Natural killer cell (primary cell): ENCODE results near the gene LIME1. TPM values are rescaled to one million over a fixed set of nuclear protein-coding genes. Genes with fewer than 3 reads are reported as not detected.

Experiments used
- ATAC-seq, 3 donors: fragments of 150-1000 bp in 2 of 3; fragments of 200-7000 bp in 1 of 3; cut with Tn5 transposase; 1 replicate in 1 of 3; 2 replicates in 2 of 3; pipeline ENCODE4 v1.10.0; 2021; ENCODE audit warnings: mild to moderate bottlenecking in 2 of 3, moderate library complexity in 2 of 3
- DNase-seq, 2 donors: peaks; one replicate each; pipeline versions ENCODE4 v3.0.0 to v3.0.0-alpha.2; 2013 to 2021; ENCODE audit warnings: mixed read lengths in 1 of 2
- H3K27ac ChIP-seq: one replicate; pipeline ENCODE4 v1.5.1; 2013; ENCODE audit warnings: mild to moderate bottlenecking, low read length
- H3K27me3 ChIP-seq: one replicate; pipeline ENCODE4 v1.6.1; 2013; ENCODE audit warnings: low read length; ENCODE audit not compliant: control insufficient read depth, insufficient read depth
- H3K36me3 ChIP-seq: one replicate; pipeline ENCODE4 v1.6.1; 2013; ENCODE audit warnings: low read length; ENCODE audit not compliant: control insufficient read depth, insufficient read depth
- H3K4me1 ChIP-seq: one replicate; pipeline ENCODE4 v1.6.1; 2013; ENCODE audit warnings: low read length; ENCODE audit not compliant: control insufficient read depth, insufficient read depth
- H3K4me3 ChIP-seq: one replicate; pipeline ENCODE4 v1.5.1; 2013; ENCODE audit warnings: low read length
- H3K9me3 ChIP-seq: one replicate; pipeline ENCODE4 v1.6.1; 2013; ENCODE audit warnings: low read length; ENCODE audit not compliant: control insufficient read depth, insufficient read depth
- H3K27ac Mint-ChIP-seq, 2 donors: one replicate each; pipeline ENCODE4 v1.8.0; 2022; ENCODE audit warnings: mild to moderate bottlenecking in 2 of 2, mixed read lengths in 2 of 2, moderate library complexity in 1 of 2
- H3K27me3 Mint-ChIP-seq, 2 donors: one replicate each; pipeline ENCODE4 v1.8.0; 2022; ENCODE audit warnings: low read depth in 2 of 2, mixed read lengths in 2 of 2
- H3K36me3 Mint-ChIP-seq: one replicate; pipeline ENCODE4 v1.8.0; 2022; ENCODE audit warnings: mixed read lengths
- H3K4me1 Mint-ChIP-seq, 2 donors: one replicate each; pipeline ENCODE4 v1.8.0; 2022; ENCODE audit warnings: mixed read lengths in 2 of 2
- H3K4me3 Mint-ChIP-seq: one replicate; pipeline ENCODE4 v1.8.0; 2022; ENCODE audit warnings: mild to moderate bottlenecking, moderate library complexity, mixed read lengths
- H3K9me3 Mint-ChIP-seq, 2 donors: one replicate each; pipeline ENCODE4 v1.8.0; 2022; ENCODE audit warnings: mixed read lengths in 2 of 2
- CTCF ChIP-seq: fragments of 200-600 bp; IDR thresholded peaks from one replicate; pipeline ENCODE4 v1.8.0; 2022; ENCODE audit warnings: antibody characterized with exemption
- WGBS: methylation state at CpG from one replicate; pipeline ENCODE4 v1.1.7; 2013; ENCODE audit warnings: missing lambda C conversion rate; ENCODE audit not compliant: insufficient coverage; 5-methylcytosine and 5-hydroxymethylcytosine counted together
- intact Hi-C: fragments of 100-400 bp; cut with micrococcal nuclease; formaldehyde crosslinking; loops from one replicate; pipeline ENCODE4 v1.14.2; 2022
- total RNA-seq, 4 donors: library from RNA; stranded (reverse); fragments of 120-200 nt in 1 of 4; gene quantifications; one replicate each; pipeline versions ENCODE4 v1.2.3 to v1.2.4, GENCODE V29; 2013 to 2022

Gene LIME1
- total RNA-seq, 3 donors from 2014 or later (not counting 1 experiment from before 2014, with no cell fraction given) = 86.5 to 94.4 (median 91.7) TPM

GRCh38 chr20:63754008-63754407, 17.5 kb downstream of the LIME1 start:
- H3K4me1 Mint-ChIP-seq = peaks cover 17 to 52% of the 10 kb centered on the region in 2 donors
- no peak overlapping the region for H3K4me3 Mint-ChIP-seq
- no peak for DNase-seq
- Histone ChIP-seq H3K27me3 (no peaks in the 10 kb centered on the region), H3K36me3 (no peaks in the 10 kb centered on the region), H3K27ac (no peak overlapping the region), H3K4me1 (peaks cover 35% of the 10 kb centered on the region), H3K9me3 (no peaks in the 10 kb centered on the region), H3K4me3 (no peak overlapping the region)
- no peak for TF ChIP-seq CTCF
- ATAC-seq = peak in 1 of 3 donors; percentile 46
- H3K27ac Mint-ChIP-seq = peak overlapping the region in 1 of 2 donors; percentile 73
- no peaks in the 10 kb centered on the region for H3K27me3 Mint-ChIP-seq
- H3K9me3 Mint-ChIP-seq = no peaks in the 10 kb centered on the region
- WGBS = 92% methylated on average over 16 of the region's 16 CpGs
- no peaks in the 10 kb centered on the region for H3K36me3 Mint-ChIP-seq
- intact Hi-C loops = loop anchor here (5.0 kb wide), 1 partner anchor 127 kb away; the partner anchor contains the start of gene GMEB2

GRCh38 chr20:63755933-63756647, 19.6 kb downstream of the LIME1 start:
- Mint-ChIP-seq H3K4me1 (peaks cover 17 to 50% of the 10 kb centered on the region in 2 donors), H3K36me3 (no peaks in the 10 kb centered on the region), H3K27me3 (no peaks in the 10 kb centered on the region), H3K27ac (peak overlapping the region; percentile 5 to 73), H3K9me3 (no peaks in the 10 kb centered on the region), H3K4me3 (no peak overlapping the region)
- H3K36me3 ChIP-seq = no peaks in the 10 kb centered on the region
- intact Hi-C loops = no loop called here
- no peak for ATAC-seq
- peaks cover 19% of the 10 kb centered on the region for H3K4me1 ChIP-seq
- H3K27ac ChIP-seq = no peak overlapping the region
- WGBS = 89% methylated on average over 18 of the region's 18 CpGs
- no peak overlapping the region for H3K4me3 ChIP-seq
- H3K27me3 ChIP-seq = no peaks in the 10 kb centered on the region
- no peak for TF ChIP-seq CTCF
- no peaks in the 10 kb centered on the region for H3K9me3 ChIP-seq
- no peak for DNase-seq

- Histone ChIP-seq H3K9me3 (no peaks in the 10 kb centered on the region), H3K27me3 (no peaks in the 10 kb centered on the region), H3K4me3 (no peak overlapping the region), H3K36me3 (no peaks in the 10 kb centered on the region), H3K4me1 (peaks cover 14% of the 10 kb centered on the region), H3K27ac (no peak overlapping the region)
- WGBS = 25% methylated on average over 8 of the region's 8 CpGs
- no peak for TF ChIP-seq CTCF
- intact Hi-C loops = no loop called here
- DNase-seq (peak in 1 of 2 donors; percentile 59), ATAC-seq (peak; percentile 66 to 80 (median 76))
- H3K27ac Mint-ChIP-seq = peak overlapping the region; percentile 5 to 73
- H3K27me3 Mint-ChIP-seq = no peaks in the 10 kb centered on the region
- no peak overlapping the region for H3K4me3 Mint-ChIP-seq
- no peaks in the 10 kb centered on the region for H3K9me3 Mint-ChIP-seq
- H3K4me1 Mint-ChIP-seq = peaks cover 17 to 47% of the 10 kb centered on the region in 2 donors
- H3K36me3 Mint-ChIP-seq = no peaks in the 10 kb centered on the region
These were observed 20.2 kb downstream of the LIME1 start for GRCh38 chr20:63756648-63756991.

- H3K27ac ChIP-seq = no peak overlapping the region
- Mint-ChIP-seq H3K9me3 (no peaks in the 10 kb centered on the region), H3K36me3 (no peaks in the 10 kb centered on the region), H3K4me1 (peaks cover 17 to 43% of the 10 kb centered on the region in 2 donors), H3K27ac (peak overlapping the region; percentile 17 to 42), H3K27me3 (no peaks in the 10 kb centered on the region), H3K4me3 (no peak overlapping the region)
- H3K4me3 ChIP-seq = no peak overlapping the region
- DNase-seq (no peak), ATAC-seq (no peak)
- H3K4me1 ChIP-seq = peaks cover 9% of the 10 kb centered on the region
- intact Hi-C loops = no loop called here
- no peaks in the 10 kb centered on the region for H3K27me3 ChIP-seq
- H3K9me3 ChIP-seq = no peaks in the 10 kb centered on the region
- no peaks in the 10 kb centered on the region for H3K36me3 ChIP-seq
- 79% methylated on average over 5 of the region's 7 CpGs for WGBS
- no peak for TF ChIP-seq CTCF
These were observed 21.7 kb downstream of the LIME1 start for GRCh38 chr20:63758152-63758551.
